Gastroesophageal sphincter (tissue), 4 donors: ENCODE results near the gene SMIM14. TPM values are rescaled to one million over a fixed set of nuclear protein-coding genes. Genes with fewer than 3 reads are reported as not detected.

ENCODE experiments used
- ATAC-seq: fragments of 150-250 bp; one replicate; pipeline ENCODE4 v1.9.1; 2016; ENCODE audit warnings: mild to moderate bottlenecking, moderate library complexity
- H3K27ac ChIP-seq, 4 donors: fragments of 200-600 bp; sonication (generic) in 3 of 4; 1 replicate in 3 of 4; 2 replicates in 1 of 4; pipeline ENCODE4 v1.5.1; 2016 to 2019
- H3K27me3 ChIP-seq: fragments of 200-600 bp; sonication (generic); one replicate; pipeline ENCODE4 v1.5.1; 2019
- H3K36me3 ChIP-seq, 2 donors: fragments of 200-600 bp; sonication (generic); one replicate each; pipeline ENCODE4 v1.5.1; 2019; ENCODE audit warnings: control low read depth in 1 of 2
- H3K4me1 ChIP-seq, 3 donors: fragments of 200-600 bp; sonication (generic); 1 replicate in 2 of 3; 2 replicates in 1 of 3; pipeline ENCODE4 v1.5.1; 2016 to 2019; ENCODE audit warnings: control low read depth in 2 of 3
- H3K4me3 ChIP-seq, 2 donors: fragments of 200-600 bp; sonication (generic); one replicate each; pipeline ENCODE4 v1.5.1; 2019; ENCODE audit warnings: mild to moderate bottlenecking in 1 of 2, moderate library complexity in 1 of 2
- H3K9me3 ChIP-seq, 3 donors: fragments of 200-600 bp; sonication (generic); one replicate each; pipeline ENCODE4 v1.5.1; 2017 to 2019; ENCODE audit warnings: control low read depth in 2 of 3
- EP300 ChIP-seq: sonication (generic); formaldehyde crosslinking; IDR thresholded peaks from one replicate; pipeline ENCODE4 v1.6.1; 2017; ENCODE audit warnings: antibody characterized with exemption, mild to moderate bottlenecking
- POLR2A ChIP-seq, 2 donors: fragments of 450-650 bp; IDR thresholded peaks; one replicate each; pipeline ENCODE4 v1.6.1; 2017; ENCODE audit warnings: antibody characterized with exemption in 2 of 2, mild to moderate bottlenecking in 2 of 2, moderate library complexity in 1 of 2
- POLR2AphosphoS5 ChIP-seq: sonication (generic); formaldehyde crosslinking; IDR thresholded peaks from one replicate; pipeline ENCODE4 v1.6.1; 2017; ENCODE audit warnings: antibody characterized with exemption
- WGBS, 2 donors: methylation state at CpG; one replicate each; pipeline ENCODE4 v1.1.5; 2018; ENCODE audit warnings: low coverage in 1 of 2; 5-methylcytosine and 5-hydroxymethylcytosine counted together
- total RNA-seq, 4 donors: library from RNA; depleted of rRNA; stranded (reverse); fragments of >200 nt; gene quantifications; one replicate each; pipeline ENCODE4 v1.1.0, GENCODE V29; 2016
- TF ChIP-seq, protein P1 (sequence below), 4 experiments: fragments of 200-600 bp in 2 of 4; fragments of 450-650 bp in 2 of 4; sonication (generic) in 1 of 4; IDR thresholded peaks; one replicate each; pipeline ENCODE4 v1.5.1; 2017 to 2019; ENCODE audit warnings: antibody characterized with exemption in 4 of 4, mild to moderate bottlenecking in 2 of 4, moderate library complexity in 2 of 4

SMIM14 gene
- total RNA-seq, 4 donors from 2014 or later = 32.9 to 70.4 (median 41.3) TPM

GRCh38 chr4:39596971-39597370 is 41.7 kb downstream of the SMIM14 start:
- WGBS, 2 donors = 94 to 100% methylated on average over 2 to 3 of the region's 3 CpGs

DNA sequence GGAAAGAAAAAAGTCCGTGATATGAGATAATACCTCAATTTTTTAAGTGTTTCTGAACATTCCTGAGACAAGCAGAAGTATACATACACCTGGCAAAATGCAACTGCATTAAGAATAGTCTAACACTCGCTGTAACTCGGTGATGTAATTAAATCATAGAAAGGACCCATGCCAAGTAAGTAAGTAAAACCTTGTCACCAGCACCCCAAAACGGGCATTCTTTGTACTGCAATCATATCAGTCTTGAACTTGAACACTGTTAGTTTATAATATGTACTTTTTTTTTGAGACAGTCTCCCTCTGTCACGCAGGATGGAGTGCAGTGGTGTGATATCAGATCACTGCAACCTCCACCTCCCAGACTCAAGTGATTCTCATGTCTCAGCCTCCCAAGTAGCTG is 47.4 kb downstream of the SMIM14 start:
- ATAC-seq = no peak
- Histone ChIP-seq H3K4me1 (no peaks in the 10 kb centered on the region), H3K9me3 (no peaks in the 10 kb centered on the region), H3K36me3 (peaks cover 0 to 11% of the 10 kb centered on the region in 2 donors), H3K4me3 (no peak overlapping the region), H3K27me3 (no peaks in the 10 kb centered on the region), H3K27ac (no peak overlapping the region)
- 65 to 100% methylated on average over 2 to 5 of the region's 5 CpGs for WGBS, 2 donors
- TF ChIP-seq EP300 (no peak), POLR2AphosphoS5 (no peak), POLR2A (IDR thresholded peaks at IDR 0.05) (no peak)
- TF ChIP-seq, protein P1, sequence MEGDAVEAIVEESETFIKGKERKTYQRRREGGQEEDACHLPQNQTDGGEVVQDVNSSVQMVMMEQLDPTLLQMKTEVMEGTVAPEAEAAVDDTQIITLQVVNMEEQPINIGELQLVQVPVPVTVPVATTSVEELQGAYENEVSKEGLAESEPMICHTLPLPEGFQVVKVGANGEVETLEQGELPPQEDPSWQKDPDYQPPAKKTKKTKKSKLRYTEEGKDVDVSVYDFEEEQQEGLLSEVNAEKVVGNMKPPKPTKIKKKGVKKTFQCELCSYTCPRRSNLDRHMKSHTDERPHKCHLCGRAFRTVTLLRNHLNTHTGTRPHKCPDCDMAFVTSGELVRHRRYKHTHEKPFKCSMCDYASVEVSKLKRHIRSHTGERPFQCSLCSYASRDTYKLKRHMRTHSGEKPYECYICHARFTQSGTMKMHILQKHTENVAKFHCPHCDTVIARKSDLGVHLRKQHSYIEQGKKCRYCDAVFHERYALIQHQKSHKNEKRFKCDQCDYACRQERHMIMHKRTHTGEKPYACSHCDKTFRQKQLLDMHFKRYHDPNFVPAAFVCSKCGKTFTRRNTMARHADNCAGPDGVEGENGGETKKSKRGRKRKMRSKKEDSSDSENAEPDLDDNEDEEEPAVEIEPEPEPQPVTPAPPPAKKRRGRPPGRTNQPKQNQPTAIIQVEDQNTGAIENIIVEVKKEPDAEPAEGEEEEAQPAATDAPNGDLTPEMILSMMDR (IDR thresholded peaks at IDR 0.05) = no peak

More at GRCh38 chr4:39596971-39597370, 41.7 kb downstream of the SMIM14 start:
- no peak overlapping the region for H3K27ac ChIP-seq
- H3K27me3 ChIP-seq = no peaks in the 10 kb centered on the region
- H3K4me3 ChIP-seq = no peak overlapping the region
- H3K9me3 ChIP-seq = no peaks in the 10 kb centered on the region
- no peak for ATAC-seq
- TF ChIP-seq POLR2A (IDR thresholded peaks at IDR 0.05) (no peak), POLR2AphosphoS5 (no peak), EP300 (no peak)
- TF ChIP-seq, protein P1 (IDR thresholded peaks at IDR 0.05) = no peak
- H3K4me1 ChIP-seq = no peaks in the 10 kb centered on the region
- H3K36me3 ChIP-seq = peaks cover 0 to 37% of the 10 kb centered on the region in 2 donors

GRCh38 chr4:39587881-39588280 is 50.8 kb downstream of the SMIM14 start:
- Histone ChIP-seq H3K27me3 (no peaks in the 10 kb centered on the region), H3K36me3 (peaks cover 0 to 19% of the 10 kb centered on the region in 2 donors), H3K4me1 (no peaks in the 10 kb centered on the region), H3K4me3 (no peak overlapping the region), H3K9me3 (no peaks in the 10 kb centered on the region), H3K27ac (no peak overlapping the region)
- no peak for ATAC-seq
- 77 to 87% methylated on average over 3 of the region's 3 CpGs for WGBS, 2 donors
- TF ChIP-seq EP300 = no peak
- TF ChIP-seq, protein P1 (IDR thresholded peaks at IDR 0.05) = no peak
- no peak for TF ChIP-seq POLR2AphosphoS5
- TF ChIP-seq POLR2A (IDR thresholded peaks at IDR 0.05) = no peak

DNA sequence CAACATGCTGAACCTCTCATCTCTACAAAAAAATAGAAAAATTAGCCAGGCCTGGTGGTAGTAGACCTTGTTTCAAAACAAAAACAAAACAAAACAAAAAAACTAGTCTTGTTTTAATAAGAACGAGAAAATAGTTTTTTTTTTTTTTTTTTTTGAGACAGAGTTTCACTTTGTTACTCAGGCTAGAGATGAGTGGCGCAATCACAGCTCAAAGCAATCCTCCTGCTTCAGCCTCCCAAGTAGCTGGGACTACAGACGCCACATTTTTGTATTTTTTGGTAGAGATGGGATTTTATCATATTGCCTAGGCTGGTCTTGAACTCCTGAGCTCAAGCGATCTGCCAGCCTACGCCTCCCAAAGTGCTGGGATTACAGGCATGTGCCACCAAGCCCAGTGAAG is 63.7 kb downstream of the SMIM14 start:
- no peak for ATAC-seq
- H3K27ac ChIP-seq = no peak overlapping the region
- WGBS, 2 donors = 95 to 96% methylated on average over 5 of the region's 5 CpGs
- TF ChIP-seq POLR2AphosphoS5 (no peak), EP300 (no peak), POLR2A (IDR thresholded peaks at IDR 0.05) (no peak)
- TF ChIP-seq, protein P1 (IDR thresholded peaks at IDR 0.05) = no peak
- H3K9me3 ChIP-seq = no peaks in the 10 kb centered on the region
- peaks cover 0 to 21% of the 10 kb centered on the region in 2 donors for H3K36me3 ChIP-seq
- H3K4me1 ChIP-seq = no peaks in the 10 kb centered on the region
- no peaks in the 10 kb centered on the region for H3K27me3 ChIP-seq
- no peak overlapping the region for H3K4me3 ChIP-seq

DNA sequence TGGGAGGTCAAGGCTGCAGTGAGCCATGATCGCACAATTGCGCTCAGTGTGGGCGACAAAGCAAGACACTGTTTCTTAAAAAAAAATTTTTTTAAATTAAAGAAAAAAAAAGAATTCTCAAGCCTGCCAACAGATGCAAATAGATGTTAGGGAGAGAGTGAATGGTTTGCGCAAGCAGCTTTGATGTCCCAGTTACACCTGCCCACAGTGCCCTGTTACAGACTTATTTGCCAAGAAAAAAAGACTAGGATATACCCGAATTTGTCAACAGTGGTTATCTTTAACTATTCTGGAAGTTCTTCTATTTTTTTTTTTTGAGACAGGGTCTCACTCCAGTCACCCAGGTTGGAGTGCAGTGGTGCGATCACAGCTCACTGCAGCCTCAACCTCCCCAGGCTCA is 67.2 kb downstream of the SMIM14 start:
- peaks cover 0 to 1% (median 0%) of the 10 kb centered on the region in 3 donors for H3K4me1 ChIP-seq
- peaks cover 0 to 32% of the 10 kb centered on the region in 2 donors for H3K36me3 ChIP-seq
- WGBS, 2 donors = 84 to 94% methylated on average over 5 to 6 of the region's 6 CpGs
- ATAC-seq = no peak
- H3K9me3 ChIP-seq = no peaks in the 10 kb centered on the region
- TF ChIP-seq POLR2A (IDR thresholded peaks at IDR 0.05) (no peak), POLR2AphosphoS5 (no peak), EP300 (no peak)
- TF ChIP-seq, protein P1 (IDR thresholded peaks at IDR 0.05) = no peak
- no peak overlapping the region for H3K27ac ChIP-seq
- H3K4me3 ChIP-seq = no peak overlapping the region
- no peaks in the 10 kb centered on the region for H3K27me3 ChIP-seq
